OCI-LY3 (cell line): ENCODE data around the gene ANHX.

Experiments
- EZH2phosphoT487 ChIP-seq: fragments of 200-600 bp; shearing (Covaris generic); IDR thresholded peaks from 2 replicates; pipeline ENCODE4 v1.6.1; 2018; ENCODE audit warnings: antibody characterized with exemption, mixed run types, low read depth
- TF ChIP-seq, protein P1 (sequence below): fragments of 200-600, 300-600 bp; sonication (generic); IDR thresholded peaks from 2 replicates; pipeline ENCODE4 v1.5.1; 2014; ENCODE audit warnings: antibody characterized with exemption, low read length, low read depth

DNA sequence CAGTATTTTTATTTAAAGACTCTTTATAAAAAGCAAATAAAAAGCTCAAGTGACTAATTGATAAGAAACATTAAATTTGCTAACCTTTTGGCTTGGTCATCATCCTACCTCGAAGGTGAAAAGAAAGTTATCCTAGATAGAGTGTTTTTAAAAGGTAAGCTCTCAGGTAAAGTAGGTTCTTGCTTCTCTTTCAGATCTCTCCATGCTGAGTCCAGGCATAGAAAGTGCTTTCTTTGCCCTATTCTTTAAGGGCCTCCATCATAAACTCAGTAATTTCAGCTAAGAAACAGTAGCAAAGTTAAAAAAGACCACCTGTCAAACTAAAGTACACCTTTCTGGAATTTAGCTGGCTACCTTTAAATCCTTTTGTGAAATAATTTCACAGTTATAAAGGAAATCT is 20.6 kb upstream of the ANHX start:
- TF ChIP-seq, protein P1, sequence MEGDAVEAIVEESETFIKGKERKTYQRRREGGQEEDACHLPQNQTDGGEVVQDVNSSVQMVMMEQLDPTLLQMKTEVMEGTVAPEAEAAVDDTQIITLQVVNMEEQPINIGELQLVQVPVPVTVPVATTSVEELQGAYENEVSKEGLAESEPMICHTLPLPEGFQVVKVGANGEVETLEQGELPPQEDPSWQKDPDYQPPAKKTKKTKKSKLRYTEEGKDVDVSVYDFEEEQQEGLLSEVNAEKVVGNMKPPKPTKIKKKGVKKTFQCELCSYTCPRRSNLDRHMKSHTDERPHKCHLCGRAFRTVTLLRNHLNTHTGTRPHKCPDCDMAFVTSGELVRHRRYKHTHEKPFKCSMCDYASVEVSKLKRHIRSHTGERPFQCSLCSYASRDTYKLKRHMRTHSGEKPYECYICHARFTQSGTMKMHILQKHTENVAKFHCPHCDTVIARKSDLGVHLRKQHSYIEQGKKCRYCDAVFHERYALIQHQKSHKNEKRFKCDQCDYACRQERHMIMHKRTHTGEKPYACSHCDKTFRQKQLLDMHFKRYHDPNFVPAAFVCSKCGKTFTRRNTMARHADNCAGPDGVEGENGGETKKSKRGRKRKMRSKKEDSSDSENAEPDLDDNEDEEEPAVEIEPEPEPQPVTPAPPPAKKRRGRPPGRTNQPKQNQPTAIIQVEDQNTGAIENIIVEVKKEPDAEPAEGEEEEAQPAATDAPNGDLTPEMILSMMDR, result no peak
- no peak for TF ChIP-seq EZH2phosphoT487
